WTC11 (cell line): Measurements from ENCODE around the gene CADM2. TPM values are rescaled to one million over a fixed set of nuclear protein-coding genes. Genes with fewer than 3 reads are reported as not detected.

Source experiments
- ATAC-seq: fragments of 200-7000 bp; cut with Tn5 transposase; 2 replicates; pipeline ENCODE4 v1.10.0; 2021; ENCODE audit warnings: mild to moderate bottlenecking, moderate library complexity
- CTCF ChIA-PET: fragments of 300-600 bp; sonication (Branson Sonifier 250); formaldehyde crosslinking; loops from one replicate; lab custom pipeline; 2021; ENCODE audit warnings: antibody characterized with exemption; lab: Charles Lee
- POLR2A ChIA-PET: fragments of 350-600 bp; sonication (Branson Sonifier 250); formaldehyde crosslinking; loops from one replicate; lab custom pipeline; 2021; ENCODE audit warnings: antibody characterized with exemption; lab: Charles Lee
- DNase-seq: peaks from one replicate; pipeline ENCODE4 v3.0.0; 2021; ENCODE audit warnings: low spot score
- H3K27ac Mint-ChIP-seq: 2 replicates; pipeline ENCODE4 v1.8.0; 2021; ENCODE audit warnings: mixed read lengths
- H3K27me3 Mint-ChIP-seq: 2 replicates; pipeline ENCODE4 v1.8.0; 2021; ENCODE audit warnings: low read depth, mild to moderate bottlenecking, moderate library complexity, mixed read lengths
- H3K36me3 Mint-ChIP-seq: 2 replicates; pipeline ENCODE4 v1.8.0; 2021; ENCODE audit warnings: mixed read lengths
- H3K4me1 Mint-ChIP-seq: 2 replicates; pipeline ENCODE4 v1.8.0; 2022; ENCODE audit warnings: mixed read lengths
- H3K4me3 Mint-ChIP-seq: 2 replicates; pipeline ENCODE4 v1.8.0; 2021; ENCODE audit warnings: mild to moderate bottlenecking, moderate library complexity, mixed read lengths
- H3K9me3 Mint-ChIP-seq: 2 replicates; pipeline ENCODE4 v1.8.0; 2021; ENCODE audit warnings: mixed read lengths
- ARID4B ChIP-seq: sonication (generic); formaldehyde crosslinking; IDR thresholded peaks from 2 replicates; pipeline ENCODE4 v1.8.0; 2023; ENCODE audit warnings: missing genetic modification reagents, mild to moderate bottlenecking, borderline replicate concordance
- CREM ChIP-seq: sonication (generic); formaldehyde crosslinking; IDR thresholded peaks from 2 replicates; pipeline ENCODE4 v1.8.1; 2022; ENCODE audit warnings: mild to moderate bottlenecking, missing genetic modification reagents, moderate library complexity
- CTCF ChIP-seq: fragments of 200-600 bp; IDR thresholded peaks from 2 replicates; pipeline ENCODE4 v1.8.0; 2022; ENCODE audit warnings: antibody characterized with exemption
- ESRRA ChIP-seq: sonication (generic); formaldehyde crosslinking; IDR thresholded peaks from 2 replicates; pipeline ENCODE4 v1.8.1; 2022; ENCODE audit warnings: mild to moderate bottlenecking, missing genetic modification reagents, borderline replicate concordance
- FOXJ3 ChIP-seq: sonication (generic); formaldehyde crosslinking; IDR thresholded peaks from 2 replicates; pipeline ENCODE4 v1.9.0; 2021; ENCODE audit warnings: missing genetic modification reagents, mild to moderate bottlenecking, borderline replicate concordance
- NR1H2 ChIP-seq: sonication (generic); formaldehyde crosslinking; IDR thresholded peaks from 2 replicates; pipeline ENCODE4 v1.9.0; 2021; ENCODE audit warnings: mild to moderate bottlenecking, moderate library complexity, missing genetic modification reagents
- PREB ChIP-seq: sonication (generic); formaldehyde crosslinking; IDR thresholded peaks from 2 replicates; pipeline ENCODE4 v1.8.1; 2022; ENCODE audit warnings: mild to moderate bottlenecking, missing genetic modification reagents, moderate library complexity, borderline replicate concordance
- SMAD3 ChIP-seq: sonication (generic); formaldehyde crosslinking; IDR thresholded peaks from 2 replicates; pipeline ENCODE4 v1.8.0; 2022; ENCODE audit warnings: missing genetic modification reagents, mild to moderate bottlenecking, borderline replicate concordance
- TP53 ChIP-seq: sonication (generic); formaldehyde crosslinking; IDR thresholded peaks from 2 replicates; pipeline ENCODE4 v1.8.1; 2023; ENCODE audit warnings: mild to moderate bottlenecking, missing genetic modification reagents
- ZNF219 ChIP-seq: sonication (generic); formaldehyde crosslinking; IDR thresholded peaks from 2 replicates; pipeline ENCODE4 v1.8.0; 2023; ENCODE audit warnings: missing genetic modification reagents, mild to moderate bottlenecking, borderline replicate concordance
- ZNF232 ChIP-seq: sonication (generic); formaldehyde crosslinking; IDR thresholded peaks from 2 replicates; pipeline ENCODE4 v1.8.0; 2022; ENCODE audit warnings: mild to moderate bottlenecking, missing genetic modification reagents
- total RNA-seq: library from RNA; stranded (reverse); gene quantifications from 3 replicates; pipeline ENCODE4 v1.2.3, GENCODE V29; 2021
- TF ChIP-seq, protein P1 (sequence below): sonication (generic); formaldehyde crosslinking; IDR thresholded peaks from 2 replicates; pipeline ENCODE4 v1.8.1; 2023; ENCODE audit warnings: mild to moderate bottlenecking, missing genetic modification reagents
- TF ChIP-seq, protein P2 (sequence below): sonication (generic); formaldehyde crosslinking; IDR thresholded peaks from 2 replicates; pipeline ENCODE4 v1.8.0; 2023; ENCODE audit warnings: missing genetic modification reagents
- TF ChIP-seq, protein P3 (sequence below): sonication (generic); formaldehyde crosslinking; IDR thresholded peaks from 2 replicates; pipeline ENCODE4 v1.8.0; 2022; ENCODE audit warnings: missing genetic modification reagents
- TF ChIP-seq, protein P4 (sequence below): sonication (generic); formaldehyde crosslinking; IDR thresholded peaks from 2 replicates; pipeline ENCODE4 v1.8.0; 2022; ENCODE audit warnings: mild to moderate bottlenecking, missing genetic modification reagents

The CADM2 gene
- total RNA-seq, 1 experiment from 2014 or later: 18.8 TPM

GRCh38 chr3:85627932-85628331, 669.1 kb downstream of the CADM2 start:
- TF ChIP-seq FOXJ3 (CRISPR knock-in tag) (no peak), NR1H2 (CRISPR knock-in tag) (no peak), CTCF (no peak), ESRRA (CRISPR knock-in tag) (no peak)
- TF ChIP-seq, protein P1, sequence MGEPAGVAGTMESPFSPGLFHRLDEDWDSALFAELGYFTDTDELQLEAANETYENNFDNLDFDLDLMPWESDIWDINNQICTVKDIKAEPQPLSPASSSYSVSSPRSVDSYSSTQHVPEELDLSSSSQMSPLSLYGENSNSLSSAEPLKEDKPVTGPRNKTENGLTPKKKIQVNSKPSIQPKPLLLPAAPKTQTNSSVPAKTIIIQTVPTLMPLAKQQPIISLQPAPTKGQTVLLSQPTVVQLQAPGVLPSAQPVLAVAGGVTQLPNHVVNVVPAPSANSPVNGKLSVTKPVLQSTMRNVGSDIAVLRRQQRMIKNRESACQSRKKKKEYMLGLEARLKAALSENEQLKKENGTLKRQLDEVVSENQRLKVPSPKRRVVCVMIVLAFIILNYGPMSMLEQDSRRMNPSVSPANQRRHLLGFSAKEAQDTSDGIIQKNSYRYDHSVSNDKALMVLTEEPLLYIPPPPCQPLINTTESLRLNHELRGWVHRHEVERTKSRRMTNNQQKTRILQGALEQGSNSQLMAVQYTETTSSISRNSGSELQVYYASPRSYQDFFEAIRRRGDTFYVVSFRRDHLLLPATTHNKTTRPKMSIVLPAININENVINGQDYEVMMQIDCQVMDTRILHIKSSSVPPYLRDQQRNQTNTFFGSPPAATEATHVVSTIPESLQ: no peak
- TF ChIP-seq, protein P2, sequence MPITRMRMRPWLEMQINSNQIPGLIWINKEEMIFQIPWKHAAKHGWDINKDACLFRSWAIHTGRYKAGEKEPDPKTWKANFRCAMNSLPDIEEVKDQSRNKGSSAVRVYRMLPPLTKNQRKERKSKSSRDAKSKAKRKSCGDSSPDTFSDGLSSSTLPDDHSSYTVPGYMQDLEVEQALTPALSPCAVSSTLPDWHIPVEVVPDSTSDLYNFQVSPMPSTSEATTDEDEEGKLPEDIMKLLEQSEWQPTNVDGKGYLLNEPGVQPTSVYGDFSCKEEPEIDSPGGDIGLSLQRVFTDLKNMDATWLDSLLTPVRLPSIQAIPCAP: no peak
- TF ChIP-seq, protein P3, sequence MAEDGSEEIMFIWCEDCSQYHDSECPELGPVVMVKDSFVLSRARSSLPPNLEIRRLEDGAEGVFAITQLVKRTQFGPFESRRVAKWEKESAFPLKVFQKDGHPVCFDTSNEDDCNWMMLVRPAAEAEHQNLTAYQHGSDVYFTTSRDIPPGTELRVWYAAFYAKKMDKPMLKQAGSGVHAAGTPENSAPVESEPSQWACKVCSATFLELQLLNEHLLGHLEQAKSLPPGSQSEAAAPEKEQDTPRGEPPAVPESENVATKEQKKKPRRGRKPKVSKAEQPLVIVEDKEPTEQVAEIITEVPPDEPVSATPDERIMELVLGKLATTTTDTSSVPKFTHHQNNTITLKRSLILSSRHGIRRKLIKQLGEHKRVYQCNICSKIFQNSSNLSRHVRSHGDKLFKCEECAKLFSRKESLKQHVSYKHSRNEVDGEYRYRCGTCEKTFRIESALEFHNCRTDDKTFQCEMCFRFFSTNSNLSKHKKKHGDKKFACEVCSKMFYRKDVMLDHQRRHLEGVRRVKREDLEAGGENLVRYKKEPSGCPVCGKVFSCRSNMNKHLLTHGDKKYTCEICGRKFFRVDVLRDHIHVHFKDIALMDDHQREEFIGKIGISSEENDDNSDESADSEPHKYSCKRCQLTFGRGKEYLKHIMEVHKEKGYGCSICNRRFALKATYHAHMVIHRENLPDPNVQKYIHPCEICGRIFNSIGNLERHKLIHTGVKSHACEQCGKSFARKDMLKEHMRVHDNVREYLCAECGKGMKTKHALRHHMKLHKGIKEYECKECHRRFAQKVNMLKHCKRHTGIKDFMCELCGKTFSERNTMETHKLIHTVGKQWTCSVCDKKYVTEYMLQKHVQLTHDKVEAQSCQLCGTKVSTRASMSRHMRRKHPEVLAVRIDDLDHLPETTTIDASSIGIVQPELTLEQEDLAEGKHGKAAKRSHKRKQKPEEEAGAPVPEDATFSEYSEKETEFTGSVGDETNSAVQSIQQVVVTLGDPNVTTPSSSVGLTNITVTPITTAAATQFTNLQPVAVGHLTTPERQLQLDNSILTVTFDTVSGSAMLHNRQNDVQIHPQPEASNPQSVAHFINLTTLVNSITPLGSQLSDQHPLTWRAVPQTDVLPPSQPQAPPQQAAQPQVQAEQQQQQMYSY (CRISPR knock-in tag): no peak
- TF ChIP-seq, protein P4, sequence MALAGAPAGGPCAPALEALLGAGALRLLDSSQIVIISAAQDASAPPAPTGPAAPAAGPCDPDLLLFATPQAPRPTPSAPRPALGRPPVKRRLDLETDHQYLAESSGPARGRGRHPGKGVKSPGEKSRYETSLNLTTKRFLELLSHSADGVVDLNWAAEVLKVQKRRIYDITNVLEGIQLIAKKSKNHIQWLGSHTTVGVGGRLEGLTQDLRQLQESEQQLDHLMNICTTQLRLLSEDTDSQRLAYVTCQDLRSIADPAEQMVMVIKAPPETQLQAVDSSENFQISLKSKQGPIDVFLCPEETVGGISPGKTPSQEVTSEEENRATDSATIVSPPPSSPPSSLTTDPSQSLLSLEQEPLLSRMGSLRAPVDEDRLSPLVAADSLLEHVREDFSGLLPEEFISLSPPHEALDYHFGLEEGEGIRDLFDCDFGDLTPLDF: no peak
- Mint-ChIP-seq H3K27ac (no peak overlapping the region), H3K4me3 (no peak overlapping the region), H3K4me1 (peaks cover 15% of the 10 kb centered on the region), H3K36me3 (no peaks in the 10 kb centered on the region), H3K27me3 (no peaks in the 10 kb centered on the region), H3K9me3 (no peaks in the 10 kb centered on the region; the same call in 1 of the 2 replicates)
- POLR2A ChIA-PET: no interaction called here
- CTCF ChIA-PET: no interaction called here
- DNase-seq (no peak), ATAC-seq (no peak)

GRCh38 chr3:85631070-85631469, 672.3 kb downstream of the CADM2 start:
- Mint-ChIP-seq H3K27me3 (no peaks in the 10 kb centered on the region), H3K4me1 (peaks cover 15% of the 10 kb centered on the region), H3K36me3 (no peaks in the 10 kb centered on the region), H3K9me3 (no peaks in the 10 kb centered on the region; the same call in 1 of the 2 replicates)
- ATAC-seq: no peak
- CTCF ChIA-PET: no interaction called here
- POLR2A ChIA-PET: no interaction called here
- no peak for TF ChIP-seq ZNF232
- TF ChIP-seq SMAD3 (CRISPR knock-in tag): no peak
- no peak for TF ChIP-seq ARID4B
- no peak for TF ChIP-seq PREB
- no peak for TF ChIP-seq CREM (CRISPR knock-in tag)
- TF ChIP-seq ZNF219 (CRISPR knock-in tag): no peak
- TF ChIP-seq TP53 (CRISPR knock-in tag): no peak
- TF ChIP-seq, all 79 proteins: peak for 0
- Mint-ChIP-seq H3K27ac (no peak overlapping the region), H3K4me3 (no peak overlapping the region)
- no peak for DNase-seq
